A549 (cell line): ENCODE results near the gene TAAR8. TPM values are rescaled to one million over a fixed set of nuclear protein-coding genes. Genes with fewer than 3 reads are reported as not detected.

Experiments
- ATAC-seq, 2 experiments: fragments of 200-7000 bp in 1 of 2; fragments of >200 bp in 1 of 2; cut with Nextera tagmentation in 1 of 2; cut with Tn5 transposase in 1 of 2; 3 replicates each; pipeline versions ENCODE4 v1.8.0 to v1.9.1; 2018 to 2020; ENCODE audit warnings: mild to moderate bottlenecking in 1 of 2, moderate library complexity in 1 of 2
- CTCF ChIA-PET: fragments of 300-600 bp; sonication (Branson Sonifier 250); formaldehyde crosslinking; extraction: SDS; loops from one replicate; lab custom pipeline; 2021; ENCODE audit warnings: antibody characterized with exemption, inconsistent platforms; lab: Yijun Ruan, JAX
- POLR2A ChIA-PET: fragments of 350-600 bp; formaldehyde crosslinking; extraction: SDS; loops from one replicate; lab custom pipeline; 2021; ENCODE audit warnings: antibody characterized with exemption, inconsistent platforms; lab: Yijun Ruan, JAX
- DNase-seq, 2 experiments: peaks; one replicate each; pipeline versions ENCODE4 v3.0.0 to v3.0.0-alpha.2; 2011 to 2016; ENCODE audit warnings: low read depth in 1 of 2, low spot score in 1 of 2
- FAIRE-seq: peaks from 2 replicates; lab custom pipeline; 2011; peaks lifted over from hg19 to GRCh38; lab: Jason Lieb, UNC
- H3K27ac ChIP-seq, 2 experiments: fragments of >200 bp; sonication (Bioruptor Twin); formaldehyde crosslinking; 3 replicates each; pipeline ENCODE4 v1.5.1; 2016 to 2017
- H3K4me1 ChIP-seq: fragments of >200 bp; sonication (Bioruptor Twin); formaldehyde crosslinking; 3 replicates; pipeline ENCODE4 v1.6.1; 2016
- H3K4me2 ChIP-seq: fragments of >200 bp; sonication (Bioruptor Twin); formaldehyde crosslinking; 3 replicates; pipeline ENCODE4 v1.6.1; 2016
- H3K4me3 ChIP-seq: fragments of >200 bp; sonication (Bioruptor Twin); formaldehyde crosslinking; 3 replicates; pipeline ENCODE4 v1.5.1; 2016
- H3K9me3 ChIP-seq: fragments of >200 bp; sonication (Bioruptor Twin); formaldehyde crosslinking; 3 replicates; pipeline ENCODE4 v1.6.1; 2016
- ATOH8 ChIP-seq: fragments of 250-450 bp; sonication (Bioruptor Pico); IDR thresholded peaks from 2 replicates; pipeline ENCODE4 v1.5.0; 2020; ENCODE audit warnings: low read depth, mild to moderate bottlenecking, moderate library complexity
- CBX8 ChIP-seq: fragments of 200-600 bp; sonication (generic); IDR thresholded peaks from 2 replicates; pipeline ENCODE4 v1.6.1; 2016
- ESRRA ChIP-seq: fragments of 150-350 bp; IDR thresholded peaks from 2 replicates; pipeline ENCODE4 v1.6.1; 2014; ENCODE audit warnings: mild to moderate bottlenecking, low read length, borderline replicate concordance
- FOSL2 ChIP-seq, 2 experiments: fragments of 450-650 bp in 1 of 2; fragments of >200 bp in 1 of 2; sonication (Bioruptor Twin) in 1 of 2; formaldehyde crosslinking; IDR thresholded peaks; 2 replicates each; pipeline versions ENCODE4 v1.5.0 to v1.6.1; 2016 to 2020; ENCODE audit warnings: mild to moderate bottlenecking in 1 of 2, moderate library complexity in 1 of 2
- FOXS1 ChIP-seq: fragments of 250-450 bp; sonication (Bioruptor Pico); IDR thresholded peaks from 2 replicates; pipeline ENCODE4 v1.5.0; 2020; ENCODE audit warnings: mild to moderate bottlenecking, moderate library complexity
- HDAC2 ChIP-seq: fragments of 200-600 bp; sonication (generic); IDR thresholded peaks from 2 replicates; pipeline ENCODE4 v1.6.1; 2016
- HEYL ChIP-seq: fragments of 250-450 bp; sonication (Bioruptor Pico); IDR thresholded peaks from 2 replicates; pipeline ENCODE4 v1.8.0; 2021; ENCODE audit warnings: mild to moderate bottlenecking, moderate library complexity
- HMGXB4 ChIP-seq: fragments of 250-450 bp; sonication (Bioruptor Pico); IDR thresholded peaks from 2 replicates; pipeline ENCODE4 v1.5.0; 2021; ENCODE audit warnings: mild to moderate bottlenecking, moderate library complexity, borderline replicate concordance
- HOXA7 ChIP-seq: fragments of 250-450 bp; sonication (Bioruptor Pico); IDR thresholded peaks from 2 replicates; pipeline ENCODE4 v1.5.0; 2020; ENCODE audit warnings: mild to moderate bottlenecking, moderate library complexity
- JUN ChIP-seq, 2 experiments: fragments of >200 bp; sonication (Bioruptor Twin); formaldehyde crosslinking; IDR thresholded peaks; 2 replicates in 1 of 2; 3 replicates in 1 of 2; pipeline ENCODE4 v1.6.1; 2016 to 2017
- KDM1A ChIP-seq: fragments of 200-600 bp; sonication (generic); IDR thresholded peaks from 2 replicates; pipeline ENCODE4 v1.6.1; 2016; ENCODE audit warnings: low read depth, mild to moderate bottlenecking
- KDM5A ChIP-seq: fragments of 200-600 bp; sonication (generic); IDR thresholded peaks from 2 replicates; pipeline ENCODE4 v1.6.1; 2016; ENCODE audit warnings: antibody characterized with exemption, mild to moderate bottlenecking
- MAFK ChIP-seq: fragments of 450-650 bp; IDR thresholded peaks from 2 replicates; pipeline ENCODE4 v1.6.1; 2014; ENCODE audit not compliant: partially characterized antibody
- MYC ChIP-seq: IDR thresholded peaks from 2 replicates; pipeline ENCODE4 v1.6.1; 2012; ENCODE audit warnings: mild to moderate bottlenecking, inconsistent platforms, low read length, improper control_type of control experiment, borderline replicate concordance
- NFE2L2 ChIP-seq: fragments of 150-350 bp; conservative IDR thresholded peaks from 2 replicates; pipeline ENCODE4 v1.6.1; 2014; ENCODE audit warnings: low read length
- PBX3 ChIP-seq: IDR thresholded peaks from 2 replicates; pipeline ENCODE4 v1.6.1; 2012
- PHF8 ChIP-seq: fragments of 200-600 bp; sonication (generic); IDR thresholded peaks from 2 replicates; pipeline ENCODE4 v1.6.1; 2016; ENCODE audit warnings: low read depth, mild to moderate bottlenecking, antibody characterized with exemption, moderate library complexity, borderline replicate concordance
- POLR2A ChIP-seq: IDR thresholded peaks from 2 replicates; pipeline ENCODE4 v1.6.1; 2012; ENCODE audit warnings: mild to moderate bottlenecking, low read length
- RAD21 ChIP-seq, 2 experiments: fragments of >200 bp in 1 of 2; sonication (Bioruptor Twin) in 1 of 2; formaldehyde crosslinking in 1 of 2; IDR thresholded peaks in 1 of 2; conservative IDR thresholded peaks in 1 of 2; 2 replicates in 1 of 2; 3 replicates in 1 of 2; pipeline ENCODE4 v1.6.1; 2012 to 2018; ENCODE audit warnings: inconsistent platforms in 1 of 2
- RARB ChIP-seq: fragments of 250-450 bp; sonication (Bioruptor Pico); IDR thresholded peaks from 2 replicates; pipeline ENCODE4 v1.8.0; 2021; ENCODE audit warnings: mild to moderate bottlenecking, moderate library complexity
- RFX5 ChIP-seq: fragments of 450-650 bp; IDR thresholded peaks from 2 replicates; pipeline ENCODE4 v1.7.1; 2014; ENCODE audit warnings: antibody characterized with exemption, mild to moderate bottlenecking, moderate library complexity
- WGBS: methylation state at CpG from one replicate; pipeline ENCODE4 v1.1.6; 2017; ENCODE audit errors: missing lambda C conversion rate; 5-methylcytosine and 5-hydroxymethylcytosine counted together
- polyA plus RNA-seq, 4 experiments: library from polyadenylated mRNA; depleted of rRNA in 3 of 4; stranded (reverse); fragments of >200 nt; fragmentation: RNase III in 1 of 4; extraction: RNeasy Plus Mini Kit Qiagen cat#74134 plus additional on column Dnase treatment in 1 of 4; gene quantifications; 2 replicates in 3 of 4; 3 replicates in 1 of 4; pipeline ENCODE4 v1.2.3, GENCODE V29; 2011 to 2017

TAAR8 gene
- polyA plus RNA-seq, 2 of the 4 experiments (the other 2 are of a cell fraction), result not detected

GRCh38 chr6:132537977-132538376 is 14.5 kb upstream of the TAAR8 start, which contains the start of gene TAAR9:
Gene TAAR9 (plus strand): TSS chr6:132538277. CDS start chr6:132538290, 13 bp downstream.
- H3K4me1 ChIP-seq, result no peaks in the 10 kb centered on the region
- 56% methylated on average over 4 of the region's 4 CpGs for WGBS
- ChIA-PET POLR2A (no interaction called here), CTCF (no interaction called here)
- no peak within 1 kb of the TSS for H3K4me3 ChIP-seq
- no peak for TF ChIP-seq PBX3
- TF ChIP-seq HMGXB4 (CRISPR knock-in tag), result no peak
- TF ChIP-seq KDM5A, result no peak
- no peaks in the 10 kb centered on the region for H3K9me3 ChIP-seq
- ATAC-seq (no peak), FAIRE-seq (no peak), DNase-seq (no peak)
- no peak within 1 kb of the TSS for H3K4me2 ChIP-seq
- H3K27ac ChIP-seq, result no peak within 1 kb of the TSS

GRCh38 chr6:132544826-132545225 is 7.6 kb upstream of the TAAR8 start:
- Histone ChIP-seq H3K4me3 (no peak overlapping the region), H3K4me1 (no peaks in the 10 kb centered on the region), H3K27ac (no peak overlapping the region), H3K9me3 (no peaks in the 10 kb centered on the region), H3K4me2 (no peak overlapping the region)
- FAIRE-seq (no peak), DNase-seq (no peak), ATAC-seq (no peak)
- CTCF ChIA-PET, result interaction anchor here (0.6 kb wide), 1 partner anchor 917 kb away, joined by 4 read pairs; no protein-coding TSS in a partner anchor
- TF ChIP-seq MAFK, result peak; percentile 41
- TF ChIP-seq ESRRA, result no peak
- POLR2A ChIA-PET, result no interaction called here

- Histone ChIP-seq H3K4me1 (no peaks in the 10 kb centered on the region), H3K4me2 (no peak overlapping the region), H3K9me3 (no peaks in the 10 kb centered on the region), H3K4me3 (no peak overlapping the region), H3K27ac (no peak overlapping the region)
- CTCF ChIA-PET, result no interaction called here
- ATAC-seq (no peak; a peak in 1 of 6 replicates), FAIRE-seq (no peak), DNase-seq (no peak)
- POLR2A ChIA-PET, result no interaction called here
- no peak for TF ChIP-seq MAFK
- no peak for TF ChIP-seq CBX8
- TF ChIP-seq ATOH8 (CRISPR knock-in tag), result no peak
- no peak for TF ChIP-seq HMGXB4 (CRISPR knock-in tag)
- TF ChIP-seq NFE2L2, result no peak
- TF ChIP-seq POLR2A, result no peak
- no peak for TF ChIP-seq FOSL2 (IDR thresholded peaks at IDR 0.05)
- TF ChIP-seq FOSL2 (CRISPR knock-in tag; IDR thresholded peaks at IDR 0.05), result no peak
- no peak for TF ChIP-seq HOXA7 (CRISPR knock-in tag)
- no peak for TF ChIP-seq FOXS1 (CRISPR knock-in tag)
- no peak for TF ChIP-seq ESRRA
- no peak for TF ChIP-seq PHF8
- no peak for TF ChIP-seq HDAC2
- no peak for TF ChIP-seq KDM5A
- TF ChIP-seq KDM1A, result no peak
- no peak for TF ChIP-seq JUN (IDR thresholded peaks at IDR 0.05)
- TF ChIP-seq RARB (CRISPR knock-in tag), result no peak
- no peak for TF ChIP-seq MYC
- no peak for TF ChIP-seq RFX5
- TF ChIP-seq RAD21 (conservative IDR thresholded peaks at IDR 0.05 in 1 of 2, IDR thresholded peaks at IDR 0.05 in 1 of 2), result no peak
- TF ChIP-seq HEYL, result no peak
- WGBS, result 67% methylated on average over 4 of the region's 4 CpGs
Measured at GRCh38 chr6:132548746-132549463, 3.6 kb upstream of the TAAR8 start.
